ENCODE results near the gene HRC. TPM values are rescaled to one million over a fixed set of nuclear protein-coding genes. Genes with fewer than 3 reads are reported as not detected.

The HRC gene
- total RNA-seq, 1 donor from 2014 or later: 154 TPM

DNA sequence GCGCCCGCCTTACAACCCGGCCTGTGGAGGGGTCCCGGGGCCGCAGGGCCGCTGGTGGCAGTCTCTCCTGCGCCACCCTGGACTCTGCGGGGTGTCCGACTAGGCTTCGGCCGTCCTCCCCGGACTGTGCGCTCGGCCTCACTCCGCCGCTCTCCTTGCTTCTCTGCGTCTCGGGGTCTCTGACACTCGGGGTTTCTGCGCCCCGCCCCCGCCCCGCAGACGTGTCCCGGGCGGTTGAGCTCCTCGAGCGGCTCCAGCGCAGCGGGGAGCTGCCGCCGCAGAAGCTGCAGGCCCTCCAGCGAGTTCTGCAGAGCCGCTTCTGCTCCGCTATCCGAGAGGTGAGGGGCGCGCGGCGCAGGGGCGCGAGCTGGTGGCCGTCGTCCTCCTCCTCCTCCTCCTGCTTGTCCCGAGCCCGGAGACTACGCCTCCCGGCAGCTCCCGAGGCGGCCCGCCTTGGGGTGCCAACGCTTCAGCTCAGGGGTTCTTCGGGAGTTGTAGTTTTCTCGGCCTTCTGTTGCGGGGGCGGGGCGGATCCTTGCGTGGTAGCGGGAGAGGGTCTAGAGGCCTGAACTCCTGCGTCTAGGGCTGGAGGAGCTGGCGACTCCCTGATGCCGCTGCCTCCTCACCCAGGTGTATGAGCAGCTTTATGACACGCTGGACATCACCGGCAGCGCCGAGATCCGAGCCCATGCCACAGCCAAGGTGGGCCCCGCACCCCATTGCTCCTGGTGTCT lies 40.4 kb downstream of the HRC start:
- peak; percentile 87 for DNase-seq

DNA sequence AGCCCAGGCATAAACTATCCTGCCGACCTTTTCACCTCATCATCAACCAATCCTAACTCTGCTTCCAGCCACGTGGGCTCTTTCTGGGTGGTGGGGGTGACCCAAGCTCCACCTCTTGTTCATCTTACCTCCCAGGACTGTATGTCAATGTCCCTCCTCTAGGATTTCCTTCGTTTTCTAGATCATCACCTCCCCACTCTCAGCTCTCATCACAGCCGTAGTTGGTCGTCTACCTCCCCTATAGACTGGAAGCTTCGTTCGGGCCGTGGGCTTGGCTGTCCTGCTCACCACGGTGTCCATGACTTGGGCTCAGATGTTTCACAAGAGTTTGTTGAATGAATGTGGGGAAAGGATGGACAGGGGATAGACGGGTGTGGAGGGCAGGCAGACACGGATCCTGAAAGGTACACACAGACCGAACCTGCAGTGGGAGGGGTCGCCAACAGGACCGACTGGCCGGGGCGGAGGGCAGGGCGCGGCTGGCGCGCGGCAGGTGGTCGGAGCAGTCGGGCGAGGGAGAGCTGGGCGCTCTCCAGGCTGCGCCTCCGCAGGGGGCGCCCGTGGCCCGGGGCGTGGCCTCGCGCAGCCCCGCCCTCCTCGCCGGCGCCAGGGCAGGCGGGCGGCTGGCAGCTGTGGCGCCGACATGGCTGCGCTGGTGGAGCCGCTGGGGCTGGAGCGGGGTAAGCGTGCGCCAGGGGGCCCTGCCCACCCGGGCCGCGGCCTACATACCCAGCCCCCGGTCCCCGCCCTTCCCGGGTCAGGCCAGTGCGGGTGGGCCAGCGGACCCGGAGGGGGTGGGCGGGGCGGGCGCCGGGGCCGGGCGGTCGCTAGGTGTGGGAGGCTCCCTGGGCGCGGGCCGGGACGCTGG lies 41.2 kb downstream of the HRC start, which contains the start of gene LIN7B:
LIN7B (plus strand) TSS at position 609 of the 868 bp plus-strand sequence; CDS start at position 644, 35 bp downstream.
- peak; percentile 88 for DNase-seq

DNA sequence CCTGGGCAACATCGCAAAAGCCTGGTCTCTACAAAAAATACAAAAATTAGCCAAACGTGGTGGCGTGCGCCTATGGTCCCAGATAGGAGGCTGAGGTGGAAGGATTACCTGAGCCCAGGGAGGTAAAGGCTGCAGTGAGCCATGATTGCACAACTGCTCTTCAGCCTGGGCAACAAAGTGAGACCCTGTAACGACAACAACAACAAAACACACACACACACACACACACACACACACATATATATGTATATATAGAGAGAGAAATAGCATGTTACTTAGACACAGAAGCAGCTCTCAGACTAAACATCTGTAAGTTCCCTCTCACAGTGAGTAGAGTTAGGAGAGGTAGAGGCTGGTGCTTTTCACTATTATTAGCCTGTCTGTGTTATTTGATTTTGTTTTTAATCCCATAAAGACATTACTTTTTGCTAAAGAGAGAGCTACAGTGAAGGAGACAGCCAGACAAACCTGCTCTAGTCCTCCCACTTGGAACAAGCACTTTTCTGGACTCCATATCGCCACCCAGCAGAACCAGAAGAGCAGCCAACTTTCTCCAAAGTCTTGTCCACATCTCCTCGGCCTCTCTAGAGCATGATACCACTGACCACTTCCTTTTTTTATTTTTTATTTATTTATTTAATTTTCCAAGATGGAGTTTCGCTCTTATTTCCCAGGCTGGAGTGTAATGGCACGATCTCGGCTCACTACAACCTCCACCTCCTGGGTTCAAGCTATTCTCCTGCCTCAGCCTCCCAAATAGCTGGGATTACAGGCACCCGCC lies 43.8 kb downstream of the HRC start:
- DNase-seq: no peak

DNA sequence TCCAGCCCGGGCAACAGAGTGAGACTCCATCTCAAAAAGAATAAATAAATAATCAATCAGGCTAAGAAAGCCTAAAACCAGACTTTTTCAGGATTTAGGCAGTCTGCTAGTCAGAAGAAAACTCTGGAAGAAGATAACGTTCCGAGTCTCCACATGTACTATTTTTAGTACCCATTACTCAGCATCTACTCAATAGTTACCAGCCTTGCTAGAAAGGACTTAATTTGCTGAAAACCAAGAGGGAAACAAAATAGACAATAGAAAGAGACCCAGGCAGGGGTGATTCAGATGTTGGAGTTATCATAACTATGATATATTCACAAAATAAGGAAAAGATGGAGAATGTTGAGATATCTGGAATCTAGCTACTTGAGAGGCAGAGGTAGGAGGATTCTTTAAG lies 44.6 kb downstream of the HRC start:
- DNase-seq: no peak

DNA sequence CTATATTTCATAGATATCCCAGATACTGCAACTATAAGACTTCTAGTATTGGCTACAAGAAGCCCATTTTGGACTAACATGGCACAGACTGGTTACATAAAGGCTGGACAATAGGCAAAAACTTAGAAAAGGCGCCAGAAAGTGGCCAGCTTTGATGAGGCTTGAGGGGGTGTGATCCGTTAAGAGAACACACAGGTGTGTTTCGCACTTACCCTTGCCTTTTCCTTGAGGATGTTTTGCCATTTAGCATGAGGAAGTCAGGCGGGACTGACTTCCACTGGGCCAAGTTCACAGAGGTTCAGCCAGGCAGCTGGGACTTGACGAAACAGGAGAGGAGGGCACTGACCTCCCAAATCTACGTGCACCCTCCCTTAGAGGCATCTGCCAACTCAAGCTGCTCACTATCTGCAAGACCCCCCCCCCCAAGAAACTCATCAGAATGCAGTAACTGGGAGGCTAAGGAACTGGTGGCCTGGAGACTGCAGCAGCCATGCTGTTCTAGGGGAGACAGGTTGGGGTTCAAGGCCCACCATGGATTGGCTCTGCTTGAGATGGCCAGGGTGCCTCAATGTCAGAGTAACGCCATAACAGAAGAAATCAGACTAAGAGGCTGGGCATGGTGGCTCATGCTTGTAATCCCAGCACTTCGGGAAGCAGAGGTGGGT lies 45.5 kb downstream of the HRC start:
- no peak for DNase-seq

DNA sequence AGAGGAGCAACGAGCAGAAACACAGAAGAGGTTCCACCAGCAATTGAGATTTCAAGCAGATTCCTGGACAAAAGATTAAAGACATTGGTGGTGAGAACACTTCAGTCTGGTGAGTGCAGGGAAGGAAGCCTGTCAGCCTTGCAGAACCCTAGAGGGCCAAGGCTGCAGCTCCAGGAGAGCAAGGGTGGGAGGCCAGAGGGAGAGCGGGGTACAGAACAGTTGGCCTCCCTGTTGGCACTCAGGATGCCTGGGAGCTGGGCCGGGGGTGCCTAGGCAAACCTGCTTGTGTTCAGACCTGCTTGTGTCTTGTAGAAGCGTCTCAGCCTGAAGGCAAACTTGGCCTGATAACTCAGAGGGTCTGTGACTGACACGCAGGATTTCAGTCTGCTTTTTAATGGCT lies 46.1 kb downstream of the HRC start:
- DNase-seq: no peak

DNA sequence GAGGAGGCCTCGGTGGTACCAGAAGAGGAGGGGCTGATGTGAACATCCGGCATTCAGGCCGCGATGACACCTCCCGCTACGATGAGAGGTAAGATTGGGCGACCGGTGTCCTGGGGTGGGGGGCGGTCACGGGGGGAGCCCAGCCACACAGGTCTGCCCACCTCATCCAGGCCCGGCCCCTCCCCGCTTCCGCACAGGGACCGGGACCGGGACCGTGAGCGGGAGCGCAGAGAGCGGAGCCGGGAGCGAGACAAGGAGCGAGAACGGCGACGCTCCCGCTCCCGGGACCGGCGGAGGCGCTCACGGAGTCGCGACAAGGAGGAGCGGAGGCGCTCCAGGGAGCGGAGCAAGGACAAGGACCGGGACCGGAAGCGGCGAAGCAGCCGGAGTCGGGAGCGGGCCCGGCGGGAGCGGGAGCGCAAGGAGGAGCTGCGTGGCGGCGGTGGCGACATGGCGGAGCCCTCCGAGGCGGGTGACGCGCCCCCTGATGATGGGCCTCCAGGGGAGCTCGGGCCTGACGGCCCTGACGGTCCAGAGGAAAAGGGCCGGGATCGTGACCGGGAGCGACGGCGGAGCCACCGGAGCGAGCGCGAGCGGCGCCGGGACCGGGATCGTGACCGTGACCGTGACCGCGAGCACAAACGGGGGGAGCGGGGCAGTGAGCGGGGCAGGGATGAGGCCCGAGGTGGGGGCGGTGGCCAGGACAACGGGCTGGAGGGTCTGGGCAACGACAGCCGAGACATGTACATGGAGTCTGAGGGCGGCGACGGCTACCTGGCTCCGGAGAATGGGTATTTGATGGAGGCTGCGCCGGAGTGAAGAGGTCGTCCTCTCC lies 47.4 kb downstream of the HRC start:
- no peak for DNase-seq

DNA sequence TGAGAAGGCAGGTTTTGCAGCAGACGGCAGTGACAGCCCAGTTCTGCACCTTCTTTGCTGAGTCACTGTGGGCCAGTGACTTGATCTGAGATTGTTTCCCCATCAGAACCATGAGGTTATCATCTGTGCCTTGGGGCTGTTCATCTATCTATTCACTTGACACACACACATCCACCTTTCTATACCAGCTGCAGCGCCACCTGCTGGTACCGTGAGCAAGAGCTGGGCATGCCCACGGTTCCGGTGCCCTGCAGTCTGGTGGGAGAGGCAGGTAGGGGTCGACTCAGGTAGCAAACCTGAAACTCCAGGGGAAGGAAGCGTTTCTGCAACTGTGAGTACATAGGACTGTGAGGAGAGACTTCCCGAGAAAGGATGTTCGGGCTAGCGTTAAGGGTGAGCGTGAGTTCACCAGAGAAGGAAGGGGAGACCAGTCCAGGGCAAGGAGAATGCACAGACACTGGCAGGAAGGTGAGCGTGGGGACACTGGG lies 48.5 kb downstream of the HRC start:
- DNase-seq: peak; percentile 64

DNA sequence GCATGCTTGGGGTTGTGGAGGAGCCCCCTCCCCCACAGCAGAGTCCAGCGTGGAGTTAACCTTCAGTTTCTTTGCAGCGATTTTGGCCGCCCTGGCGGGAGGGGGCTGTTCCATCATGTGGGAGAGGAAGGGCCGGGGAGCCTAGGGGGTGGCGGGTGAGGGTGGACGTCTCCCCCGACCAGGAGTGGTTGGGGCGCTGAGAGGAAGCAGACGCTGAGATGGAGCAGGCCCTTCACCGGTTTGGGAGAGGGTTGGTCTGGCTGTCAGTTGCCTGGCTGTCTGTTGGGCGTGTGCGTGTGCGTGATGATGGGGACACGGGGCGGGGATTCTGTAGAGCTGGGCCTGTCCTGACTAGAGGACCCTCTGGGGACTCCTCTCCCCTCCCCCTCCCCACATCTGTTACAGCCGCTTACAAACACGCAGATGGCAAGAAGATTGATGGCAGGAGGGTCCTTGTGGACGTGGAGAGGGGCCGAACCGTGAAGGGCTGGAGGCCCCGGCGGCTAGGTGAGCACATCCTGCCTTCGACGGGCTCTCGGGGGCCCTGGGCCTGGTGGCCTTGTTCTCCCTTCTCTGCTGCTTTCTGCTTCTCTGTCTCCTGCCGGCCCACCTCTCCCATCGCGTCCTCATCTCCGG lies 50.8 kb downstream of the HRC start:
- peak; percentile 84 for DNase-seq

DNA sequence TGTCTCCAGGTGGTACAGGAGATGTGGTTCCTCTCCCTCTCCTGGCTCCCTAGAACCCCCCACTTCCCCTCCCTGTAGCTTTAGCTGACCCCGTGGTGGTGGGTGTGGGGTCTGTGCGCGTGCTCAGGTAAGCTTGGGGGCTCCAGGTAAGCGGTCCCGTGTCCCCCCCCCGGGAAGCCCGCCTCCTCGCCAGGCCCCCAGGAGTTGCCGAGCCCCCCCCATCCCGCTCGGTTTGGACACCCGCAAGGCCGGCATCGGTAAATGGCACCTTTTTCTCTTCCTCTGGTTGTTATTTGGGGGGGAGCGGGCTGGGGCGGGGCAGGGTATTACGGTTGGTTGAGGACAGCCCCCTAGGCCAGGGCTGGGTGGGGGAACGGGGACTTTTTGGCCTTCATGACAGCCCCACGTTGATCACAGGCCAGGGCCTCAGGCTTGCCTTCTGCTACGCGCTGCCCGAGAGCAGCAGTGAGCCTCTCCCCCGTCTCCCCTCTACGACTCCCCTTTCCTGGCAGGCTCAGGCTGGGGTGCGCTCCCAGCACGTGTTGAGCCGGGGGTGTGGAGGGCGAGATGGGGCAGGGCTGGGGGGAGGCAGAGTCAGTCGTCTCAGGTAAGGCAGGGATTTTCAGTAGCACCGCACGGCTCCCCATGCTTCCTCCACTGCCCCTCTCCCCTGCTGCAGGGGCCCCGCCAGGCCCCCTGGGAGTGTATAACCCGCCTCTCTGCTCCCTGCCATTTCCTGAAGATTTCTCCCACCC lies 51.7 kb downstream of the HRC start:
- no peak for DNase-seq

DNA sequence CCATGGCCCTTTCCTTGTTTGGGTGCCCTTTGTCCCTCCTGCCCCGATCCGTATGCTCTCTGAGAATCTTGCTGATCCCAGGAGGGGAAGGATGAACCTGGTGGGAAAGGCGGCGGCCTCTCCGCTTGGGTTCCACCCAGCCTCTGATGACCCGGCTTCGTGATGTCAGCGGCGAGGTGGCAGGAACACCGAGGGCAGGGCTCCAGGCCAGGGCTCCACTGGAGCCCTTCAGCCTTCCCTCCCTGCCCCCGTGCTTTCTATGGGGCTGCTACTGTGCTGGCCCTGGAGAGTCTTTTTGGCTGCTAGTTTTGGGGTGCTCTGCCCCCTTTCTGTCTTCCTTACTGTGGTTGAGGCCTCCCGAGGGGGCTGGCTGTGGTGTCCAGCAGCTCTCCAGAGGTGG lies 52.9 kb downstream of the HRC start:
- no peak for DNase-seq

Other genes with a start within 250 kb of the HRC start
- gene DHDH, start 221.7 kb downstream of the HRC start, total RNA-seq: not detected
- 22.1 TPM for gene BAX, start 200.5 kb downstream of the HRC start, total RNA-seq
- 430 TPM for gene FTL, start 190.1 kb downstream of the HRC start, total RNA-seq
- 88.6 TPM for gene GYS1, start 162.1 kb downstream of the HRC start, total RNA-seq
- 96.6 TPM for gene RUVBL2, start 161.5 kb downstream of the HRC start, total RNA-seq
- gene LHB, start 138.3 kb downstream of the HRC start, total RNA-seq: not detected
- not detected for gene CGB3, start 131.1 kb downstream of the HRC start, total RNA-seq
- gene CGB2, start 123.5 kb downstream of the HRC start, total RNA-seq: not detected
- gene CGB1, start 118.5 kb downstream of the HRC start, total RNA-seq: not detected
- gene CGB5, start 111.5 kb downstream of the HRC start, total RNA-seq: not detected
- not detected for gene CGB8, start 106.3 kb downstream of the HRC start, total RNA-seq
- 0.21 TPM for gene CGB7, start 97.6 kb downstream of the HRC start, total RNA-seq
- 6.5 TPM for gene NTF4, start 90.6 kb downstream of the HRC start, total RNA-seq
- 15.7 TPM for gene KCNA7, start 82.7 kb downstream of the HRC start, total RNA-seq
- 150 TPM for gene SNRNP70, start 69.9 kb downstream of the HRC start, total RNA-seq
- gene LIN7B, start 41.0 kb downstream of the HRC start, total RNA-seq: 6.1 TPM
- gene C19orf73, start 36.3 kb downstream of the HRC start, total RNA-seq: 0.51 TPM
- gene PPFIA3, start 35.9 kb downstream of the HRC start, total RNA-seq: 9.7 TPM
- 28.2 TPM for gene TRPM4, start 2.4 kb upstream of the HRC start, total RNA-seq
- gene SLC6A16, start 169.8 kb upstream of the HRC start, total RNA-seq: 0.51 TPM
- gene CD37, start 180.0 kb upstream of the HRC start, total RNA-seq: 2.3 TPM
- gene TEAD2, start 207.0 kb upstream of the HRC start, total RNA-seq: 30.9 TPM
- not detected for gene DKKL1, start 208.5 kb upstream of the HRC start, total RNA-seq
- not detected for gene KASH5, start 232.9 kb upstream of the HRC start, total RNA-seq